H9 (cell line): ENCODE data around the gene TTN. TPM values are rescaled to one million over a fixed set of nuclear protein-coding genes. Genes with fewer than 3 reads are reported as not detected.

Experiments
- DNase-seq: peaks from one replicate; pipeline ENCODE4 v3.0.0-alpha.2; 2017
- H2AFZ ChIP-seq: one replicate; pipeline ENCODE4 v1.6.1; 2013; ENCODE audit warnings: mild to moderate bottlenecking, low read length, control low read depth, moderate library complexity
- H2AK5ac ChIP-seq: 2 replicates; pipeline ENCODE4 v1.6.1; 2013; ENCODE audit warnings: low read length, control low read depth, mixed read lengths; ENCODE audit not compliant: insufficient read length
- H2BK120ac ChIP-seq: one replicate; pipeline ENCODE4 v1.6.1; 2013; ENCODE audit warnings: low read depth, mild to moderate bottlenecking, low read length, control low read depth, inconsistent platforms; ENCODE audit not compliant: poor library complexity, severe bottlenecking
- H2BK12ac ChIP-seq: 2 replicates; pipeline ENCODE4 v1.6.1; 2013; ENCODE audit warnings: low read length, control low read depth, mixed read lengths, low read depth; ENCODE audit not compliant: insufficient read length
- H2BK15ac ChIP-seq: 2 replicates; pipeline ENCODE4 v1.6.1; 2013; ENCODE audit warnings: low read depth, low read length, control low read depth
- H2BK20ac ChIP-seq: one replicate; pipeline ENCODE4 v1.6.1; 2013; ENCODE audit warnings: low read depth, mild to moderate bottlenecking, low read length, control low read depth, inconsistent platforms; ENCODE audit not compliant: poor library complexity, severe bottlenecking
- H2BK5ac ChIP-seq: 2 replicates; pipeline ENCODE4 v1.6.1; 2013; ENCODE audit warnings: low read length, control low read depth, mixed read lengths; ENCODE audit not compliant: insufficient read length
- H3K14ac ChIP-seq: 2 replicates; pipeline ENCODE4 v1.6.1; 2013; ENCODE audit warnings: low read length, control low read depth; ENCODE audit not compliant: insufficient read depth
- H3K18ac ChIP-seq: 2 replicates; pipeline ENCODE4 v1.6.1; 2013; ENCODE audit warnings: low read depth, mild to moderate bottlenecking, mixed read lengths, low read length, control low read depth; ENCODE audit not compliant: insufficient read length
- H3K23ac ChIP-seq: 2 replicates; pipeline ENCODE4 v1.6.1; 2013; ENCODE audit warnings: low read length, control low read depth, mixed read lengths, low read depth; ENCODE audit not compliant: insufficient read length
- H3K23me2 ChIP-seq: 2 replicates; pipeline ENCODE4 v1.6.1; 2013; ENCODE audit warnings: low read depth, mild to moderate bottlenecking, mixed read lengths, low read length, control low read depth; ENCODE audit not compliant: insufficient read length, poor library complexity, severe bottlenecking
- H3K27ac ChIP-seq: 2 replicates; pipeline ENCODE4 v1.5.1; 2013; ENCODE audit warnings: low read length, control low read depth, mixed read lengths, low read depth; ENCODE audit not compliant: insufficient read length
- H3K27me3 ChIP-seq: 2 replicates; pipeline ENCODE4 v1.6.1; 2013; ENCODE audit warnings: low read length, control low read depth, inconsistent platforms; ENCODE audit not compliant: insufficient read depth
- H3K4ac ChIP-seq: 2 replicates; pipeline ENCODE4 v1.6.1; 2013; ENCODE audit warnings: low read depth, mild to moderate bottlenecking, control low read depth, inconsistent platforms, low read length, moderate library complexity
- H3K4me1 ChIP-seq: 2 replicates; pipeline ENCODE4 v1.6.1; 2013; ENCODE audit warnings: low read length, control low read depth, inconsistent platforms; ENCODE audit not compliant: insufficient read depth
- H3K4me2 ChIP-seq: 2 replicates; pipeline ENCODE4 v1.6.1; 2013; ENCODE audit warnings: low read length, control low read depth, mixed read lengths; ENCODE audit not compliant: insufficient read length, insufficient read depth
- H3K56ac ChIP-seq: 2 replicates; pipeline ENCODE4 v1.6.1; 2013; ENCODE audit warnings: low read depth, mild to moderate bottlenecking, mixed read lengths, low read length, control low read depth; ENCODE audit not compliant: insufficient read length
- H3K79me1 ChIP-seq: 2 replicates; pipeline ENCODE4 v1.6.1; 2013; ENCODE audit warnings: low read depth, mild to moderate bottlenecking, moderate library complexity, low read length, control low read depth, inconsistent platforms; ENCODE audit not compliant: insufficient read depth, poor library complexity, severe bottlenecking
- H3K79me2 ChIP-seq: 2 replicates; pipeline ENCODE4 v1.6.1; 2013; ENCODE audit warnings: low read length, control low read depth, inconsistent platforms; ENCODE audit not compliant: insufficient read depth
- H3K9ac ChIP-seq: 2 replicates; pipeline ENCODE4 v1.6.1; 2013; ENCODE audit warnings: low read length, control low read depth, mixed read lengths; ENCODE audit not compliant: insufficient read length; ENCODE audit errors: extremely low read depth
- H3K9me3 ChIP-seq: one replicate; pipeline ENCODE4 v1.6.1; 2013; ENCODE audit warnings: low read depth, low read length, inconsistent platforms; ENCODE audit not compliant: control insufficient read depth
- H3T11ph ChIP-seq: one replicate; pipeline ENCODE4 v1.6.1; 2013; ENCODE audit warnings: mild to moderate bottlenecking, low read length, control low read depth, inconsistent platforms
- H4K20me1 ChIP-seq: one replicate; pipeline ENCODE4 v1.6.1; 2013; ENCODE audit not compliant: control insufficient read depth, insufficient read length, insufficient read depth
- H4K5ac ChIP-seq: 2 replicates; pipeline ENCODE4 v1.6.1; 2013; ENCODE audit warnings: low read depth, mild to moderate bottlenecking, mixed read lengths, low read length, control low read depth; ENCODE audit not compliant: insufficient read length
- H4K8ac ChIP-seq: replicated peaks from 2 replicates; pipeline ENCODE4 v1.6.1; 2013; ENCODE audit warnings: low read length, control low read depth, mixed read lengths, low read depth; ENCODE audit not compliant: insufficient read length
- H4K91ac ChIP-seq: 2 replicates; pipeline ENCODE4 v1.6.1; 2013; ENCODE audit warnings: low read depth, mild to moderate bottlenecking, moderate library complexity, mixed read lengths, low read length, control low read depth; ENCODE audit not compliant: insufficient read length
- H3K27ac Mint-ChIP-seq, 3 experiments: 2 replicates in 2 of 3; 3 replicates in 1 of 3; pipeline ENCODE4 v1.8.0; 2020 to 2021; ENCODE audit warnings: mixed read lengths in 3 of 3, mild to moderate bottlenecking in 1 of 3, moderate library complexity in 1 of 3
- H3K27me3 Mint-ChIP-seq: 2 replicates; pipeline ENCODE4 v1.8.0; 2021; ENCODE audit warnings: low read depth, mild to moderate bottlenecking, moderate library complexity, mixed read lengths
- H3K36me3 Mint-ChIP-seq, 3 experiments: 2 replicates in 2 of 3; 3 replicates in 1 of 3; pipeline ENCODE4 v1.8.0; 2020 to 2021; ENCODE audit warnings: low read depth in 3 of 3, mixed read lengths in 3 of 3; ENCODE audit not compliant: insufficient read depth in 1 of 3
- H3K4me1 Mint-ChIP-seq, 2 experiments: 2 replicates each; pipeline ENCODE4 v1.8.0; 2020; ENCODE audit warnings: mixed read lengths in 2 of 2
- H3K4me3 Mint-ChIP-seq, 2 experiments: 2 replicates in 1 of 2; 3 replicates in 1 of 2; pipeline ENCODE4 v1.8.0; 2020 to 2021; ENCODE audit warnings: mild to moderate bottlenecking in 2 of 2, mixed read lengths in 2 of 2, moderate library complexity in 1 of 2
- H3K9me3 Mint-ChIP-seq, 2 experiments: 2 replicates in 1 of 2; 3 replicates in 1 of 2; pipeline ENCODE4 v1.8.0; 2020; ENCODE audit warnings: mild to moderate bottlenecking in 2 of 2, mixed read lengths in 2 of 2, moderate library complexity in 1 of 2
- WGBS: extraction: QIAGEN DNeasy Blood & Tissue Kit; methylation state at CpG from one replicate; pipeline ENCODE4 v1.1.7; 2013; ENCODE audit warnings: missing lambda C conversion rate, low lambda C conversion rate, mixed read lengths; ENCODE audit not compliant: insufficient read length; ENCODE audit errors: extremely low coverage; 5-methylcytosine and 5-hydroxymethylcytosine counted together
- total RNA-seq: library from RNA; stranded (reverse); gene quantifications from 2 replicates; pipeline ENCODE4 v1.2.1, GENCODE V29; 2021
- TF ChIP-seq, protein P1 (sequence below): fragments of 200-600 bp; sonication (generic); conservative IDR thresholded peaks from 3 replicates; pipeline ENCODE4 v1.8.0; 2021; ENCODE audit warnings: antibody characterized with exemption, mild to moderate bottlenecking

The TTN gene
- total RNA-seq, 1 experiment from 2014 or later = 0.70 TPM

DNA sequence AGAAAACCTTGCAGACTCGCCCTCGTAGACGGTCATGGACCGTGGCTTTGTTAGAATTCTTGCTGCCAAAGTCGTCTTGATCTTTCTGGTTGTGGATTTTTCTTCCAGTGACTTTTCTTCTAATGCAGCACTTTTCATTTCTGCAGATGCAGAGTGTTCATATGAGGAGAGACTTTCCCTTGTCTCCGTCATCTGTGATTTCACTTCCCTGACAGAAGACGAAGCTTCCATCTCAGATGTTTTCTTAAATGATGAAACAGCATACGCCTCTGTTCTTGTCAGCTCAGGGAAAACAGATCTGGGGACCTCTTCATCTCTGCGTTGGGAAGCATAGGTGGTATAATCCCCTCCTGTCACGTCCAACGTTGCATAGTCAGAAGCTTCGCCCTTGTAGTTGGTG lies 276.1 kb downstream of the TTN start:
- no peak for DNase-seq
- H3K4ac ChIP-seq = no peak overlapping the region
- WGBS = no CpG with 5 or more reads among the region's 12 CpGs
- H3K27me3 Mint-ChIP-seq = no peaks in the 10 kb centered on the region
- no peaks in the 10 kb centered on the region for H3K4me1 ChIP-seq
- no peak overlapping the region for H2AK5ac ChIP-seq
- TF ChIP-seq, protein P1, sequence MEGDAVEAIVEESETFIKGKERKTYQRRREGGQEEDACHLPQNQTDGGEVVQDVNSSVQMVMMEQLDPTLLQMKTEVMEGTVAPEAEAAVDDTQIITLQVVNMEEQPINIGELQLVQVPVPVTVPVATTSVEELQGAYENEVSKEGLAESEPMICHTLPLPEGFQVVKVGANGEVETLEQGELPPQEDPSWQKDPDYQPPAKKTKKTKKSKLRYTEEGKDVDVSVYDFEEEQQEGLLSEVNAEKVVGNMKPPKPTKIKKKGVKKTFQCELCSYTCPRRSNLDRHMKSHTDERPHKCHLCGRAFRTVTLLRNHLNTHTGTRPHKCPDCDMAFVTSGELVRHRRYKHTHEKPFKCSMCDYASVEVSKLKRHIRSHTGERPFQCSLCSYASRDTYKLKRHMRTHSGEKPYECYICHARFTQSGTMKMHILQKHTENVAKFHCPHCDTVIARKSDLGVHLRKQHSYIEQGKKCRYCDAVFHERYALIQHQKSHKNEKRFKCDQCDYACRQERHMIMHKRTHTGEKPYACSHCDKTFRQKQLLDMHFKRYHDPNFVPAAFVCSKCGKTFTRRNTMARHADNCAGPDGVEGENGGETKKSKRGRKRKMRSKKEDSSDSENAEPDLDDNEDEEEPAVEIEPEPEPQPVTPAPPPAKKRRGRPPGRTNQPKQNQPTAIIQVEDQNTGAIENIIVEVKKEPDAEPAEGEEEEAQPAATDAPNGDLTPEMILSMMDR = no peak
- no peak overlapping the region for H3T11ph ChIP-seq
- no peaks in the 10 kb centered on the region for H3K9me3 Mint-ChIP-seq
- no peaks in the 10 kb centered on the region; the same call in 1 of the 2 replicates for H3K27me3 ChIP-seq
- no peak overlapping the region for H3K4me3 Mint-ChIP-seq
- no peak overlapping the region for H3K9ac ChIP-seq
- no peak overlapping the region for H4K8ac ChIP-seq
- no peaks in the 10 kb centered on the region for H3K23me2 ChIP-seq
- H2BK12ac ChIP-seq = no peak overlapping the region
- no peak overlapping the region for H2BK5ac ChIP-seq
- H4K5ac ChIP-seq = no peak overlapping the region
- H3K79me1 ChIP-seq = peaks cover 9% of the 10 kb centered on the region
- H4K20me1 ChIP-seq = no peaks in the 10 kb centered on the region
- H3K36me3 Mint-ChIP-seq = peaks cover 20 to 43% (median 35%) of the 10 kb centered on the region in 3 experiments
- H4K91ac ChIP-seq = no peak overlapping the region
- no peak overlapping the region for H3K4me2 ChIP-seq
- H2BK120ac ChIP-seq = no peak overlapping the region
- no peak overlapping the region for H3K23ac ChIP-seq
- no peak overlapping the region for H3K27ac ChIP-seq
- peak overlapping the region in 1 of 3 experiments; percentile 28; a peak in 1 of 7 replicates for H3K27ac Mint-ChIP-seq
- H3K79me2 ChIP-seq = peaks cover 10% of the 10 kb centered on the region; the same call in 1 of the 2 replicates
- H3K14ac ChIP-seq = no peak overlapping the region
- H2AFZ ChIP-seq = no peak overlapping the region
- no peaks in the 10 kb centered on the region for H3K9me3 ChIP-seq
- H3K4me1 Mint-ChIP-seq = no peaks in the 10 kb centered on the region
- H3K56ac ChIP-seq = no peak overlapping the region
- no peak overlapping the region for H2BK15ac ChIP-seq
- no peak overlapping the region for H3K18ac ChIP-seq
- no peak overlapping the region for H2BK20ac ChIP-seq
